Pancreas (tissue), 10 donors: ENCODE data around the gene TMCC1. TPM values are rescaled to one million over a fixed set of nuclear protein-coding genes. Genes with fewer than 3 reads are reported as not detected.
A peak's percentile ranks its signal among the peaks of the same experiment; 100 is the strongest.

Source experiments
- ATAC-seq, 4 donors: fragments of 200-7000 bp; cut with Tn5 transposase; one replicate each; pipeline versions ENCODE4 v1.8.0 to v1.9.1; 2020; ENCODE audit warnings: mild to moderate bottlenecking in 4 of 4, moderate library complexity in 4 of 4
- DNase-seq, 6 donors: peaks; one replicate each; pipeline ENCODE4 v3.0.0-alpha.2; 2020
- FAIRE-seq: peaks from 2 replicates; lab custom pipeline; 2012; peaks lifted over from hg19 to GRCh38; lab: Jason Lieb, UNC
- H3K27ac ChIP-seq, 4 donors: fragments of 200-600 bp; sonication (generic); 1 replicate in 3 of 4; 2 replicates in 1 of 4; pipeline versions ENCODE4 v1.5.0 to v1.8.0; 2020
- H3K27me3 ChIP-seq, 4 donors: fragments of 200-600 bp; one replicate each; pipeline ENCODE4 v1.8.0; 2021
- H3K36me3 ChIP-seq, 3 donors: fragments of 200-600 bp; sonication (generic) in 1 of 3; one replicate each; pipeline versions ENCODE4 v1.5.0 to v1.8.0; 2020 to 2021
- H3K4me1 ChIP-seq, 3 donors: fragments of 200-600 bp; one replicate each; pipeline ENCODE4 v1.8.0; 2021
- H3K4me3 ChIP-seq, 4 donors: fragments of 200-600 bp; sonication (generic) in 2 of 4; one replicate each; pipeline versions ENCODE4 v1.5.0 to v1.8.0; 2020 to 2021
- H3K9me3 ChIP-seq, 4 donors: fragments of 200-600 bp; one replicate each; pipeline ENCODE4 v1.8.0; 2021
- CTCF ChIP-seq, 4 donors: fragments of 200-600 bp; sonication (generic) in 3 of 4; IDR thresholded peaks; one replicate each; pipeline versions ENCODE4 v1.5.0 to v1.8.0; 2021; ENCODE audit warnings: antibody characterized with exemption in 4 of 4
- WGBS, 2 donors: extraction: QIAGEN DNeasy Blood & Tissue Kit; methylation state at CpG; one replicate each; pipeline ENCODE4 v1.1.7; 2013; 5-methylcytosine and 5-hydroxymethylcytosine counted together
- intact Hi-C, 3 donors: fragments of 100-400 bp; cut with DNase I; formaldehyde crosslinking; loops; one replicate each; pipeline versions ENCODE4 v1.11.1 to v1.14.2; 2022
- polyA plus RNA-seq, 2 donors: library from polyadenylated mRNA; stranded (reverse); fragments of 200-250 nt; gene quantifications; one replicate each; pipeline ENCODE4 v1.2.3, GENCODE V29; 2013
- total RNA-seq, 6 donors: library from RNA; stranded (reverse); fragmentation: NEBNext Ultra II Directional in 4 of 6; extraction: Animal tissue kit (Norgen Biotek cat#: 25700) in 4 of 6; gene quantifications; one replicate each; pipeline versions ENCODE4 v1.2.1 to v1.2.4, GENCODE V29; 2021 to 2023
- donor health status: healthy with polysubstance abuse.
- donor health status: DM: no; HTN: no; CAD: no; lungs with moderate emphysema.
- donor health status: DM: no; HTN: no; CAD: no.
- donor health status: control.
- donor health status: control.
- donor health status: Bipolar disorder and iron deficiency.
- donor health status: DM: yes; HTN: yes; CAD: no.
- donor health status: DM: no; HTN: no; CAD: no.
- donor health status: DM: no; HTN: no; CAD: no.
- donor health status: DM: yes; HTN: yes; CAD: no.

TMCC1 gene
- total and polyA plus RNA-seq, 8 donors, result 5.6 to 27.5 (median 16.9) TPM

- no peak for TF ChIP-seq CTCF (IDR thresholded peaks at IDR 0.05)
- intact Hi-C loops, result no loop called here
- FAIRE-seq (no peak), DNase-seq (no peak), ATAC-seq (no peak)
- Histone ChIP-seq H3K27me3 (no peaks in the 10 kb centered on the region), H3K9me3 (no peaks in the 10 kb centered on the region), H3K36me3 (no peaks in the 10 kb centered on the region), H3K4me3 (no peak overlapping the region), H3K27ac (no peak overlapping the region), H3K4me1 (peaks cover 0 to 4% (median under 1%) of the 10 kb centered on the region in 3 donors)
- 88 to 90% methylated on average over 11 of the region's 11 CpGs for WGBS, 2 donors
These were observed 295.0 kb downstream of the TMCC1 start for GRCh38 chr3:129598484-129598883.

- Histone ChIP-seq H3K36me3 (no peaks in the 10 kb centered on the region), H3K27ac (peak overlapping the region in 1 of 4 donors; percentile 46), H3K9me3 (no peaks in the 10 kb centered on the region), H3K4me1 (peaks cover 0 to 3% (median 0%) of the 10 kb centered on the region in 3 donors), H3K27me3 (no peaks in the 10 kb centered on the region), H3K4me3 (no peak overlapping the region)
- ATAC-seq, result no peak
- no peak for TF ChIP-seq CTCF (IDR thresholded peaks at IDR 0.05)
- DNase-seq, result no peak
- no peak for FAIRE-seq
- intact Hi-C loops, result no loop called here
- 78 to 82% methylated on average over 5 of the region's 5 CpGs for WGBS, 2 donors
These were observed 295.5 kb downstream of the TMCC1 start for GRCh38 chr3:129598000-129598381.

Other genes starting within 250 kb of the TMCC1 start
- not detected for gene TRH, start 81.0 kb upstream of the TMCC1 start, total RNA-seq
- gene TRH, start 81.0 kb upstream of the TMCC1 start, polyA plus RNA-seq, result not detected
- gene ALG1L2, start 188.1 kb upstream of the TMCC1 start, total RNA-seq, result under 1 TPM in 4 of 6 donors, not detected in 2; 0.28 to 0.88 (median 0.61) TPM
- not detected for gene ALG1L2, start 188.1 kb upstream of the TMCC1 start, polyA plus RNA-seq